Ovary (tissue), 9 donors: ENCODE results near the gene RRAD. TPM values are rescaled to one million over a fixed set of nuclear protein-coding genes. Genes with fewer than 3 reads are reported as not detected.

Experiments used
- DNase-seq, 5 donors: peaks; one replicate each; pipeline ENCODE4 v3.0.0-alpha.2; 2019 to 2020
- H3K27ac ChIP-seq, 2 donors: fragments of 200-600 bp; one replicate each; pipeline versions ENCODE4 v1.5.1 to v1.8.0; 2019 to 2022
- H3K27me3 ChIP-seq: fragments of 200-600 bp; one replicate; pipeline ENCODE4 v1.8.0; 2022
- H3K36me3 ChIP-seq: fragments of 200-600 bp; sonication (generic); one replicate; pipeline ENCODE4 v1.5.1; 2019
- H3K4me1 ChIP-seq: one replicate; pipeline ENCODE4 v1.8.1; 2013; ENCODE audit warnings: mild to moderate bottlenecking, moderate library complexity; ENCODE audit not compliant: insufficient read depth
- H3K4me3 ChIP-seq: fragments of 200-600 bp; sonication (generic); one replicate; pipeline ENCODE4 v1.5.1; 2017
- H3K9me3 ChIP-seq, 2 donors: fragments of 200-600 bp in 1 of 2; sonication (generic) in 1 of 2; one replicate each; pipeline versions ENCODE4 v1.5.1 to v1.8.1; 2013 to 2019; ENCODE audit warnings: mild to moderate bottlenecking in 1 of 2, moderate library complexity in 1 of 2
- EP300 ChIP-seq: sonication (generic); formaldehyde crosslinking; IDR thresholded peaks from one replicate; pipeline ENCODE4 v1.6.1; 2017; ENCODE audit warnings: antibody characterized with exemption
- POLR2A ChIP-seq: fragments of 450-650 bp; IDR thresholded peaks from one replicate; pipeline ENCODE4 v1.6.1; 2017; ENCODE audit warnings: antibody characterized with exemption, mild to moderate bottlenecking, moderate library complexity
- WGBS, 3 donors: extraction: QIAGEN DNeasy Blood & Tissue Kit in 1 of 3; methylation state at CpG; one replicate each; pipeline versions ENCODE4 v1.1.5 to v1.1.7; 2013 to 2017; 5-methylcytosine and 5-hydroxymethylcytosine counted together
- intact Hi-C, 4 donors: fragments of 100-400 bp; cut with DNase I; formaldehyde crosslinking; loops; one replicate each; pipeline versions ENCODE4 v1.11.0 to v1.15.1; 2022 to 2023
- polyA plus RNA-seq, 2 donors: library from polyadenylated mRNA; stranded (reverse); fragments of 200-250 nt in 1 of 2; fragments of 350-450 nt in 1 of 2; fragmentation: Illumina TruSeq in 1 of 2; extraction: RNeasy Lipid Tissue Mini Kit (QIAGEN cat#74804) in 1 of 2; gene quantifications; one replicate each; pipeline ENCODE4 v1.2.3, GENCODE V29; 2013 to 2014
- total RNA-seq, 7 donors: library from RNA; depleted of rRNA in 2 of 7; stranded (reverse); fragments of >200 nt in 2 of 7; fragmentation: NEBNext Ultra II Directional in 3 of 7; extraction: Animal tissue kit (Norgen Biotek cat#: 25700) in 3 of 7; gene quantifications; one replicate each; pipeline versions ENCODE4 v1.1.0 to v1.2.4, GENCODE V29; 2016 to 2023
- TF ChIP-seq, protein P1 (sequence below), 3 donors: fragments of 450-650 bp in 2 of 3; fragments of 200-600 bp in 1 of 3; IDR thresholded peaks; one replicate each; pipeline versions ENCODE4 v1.5.1 to v1.8.0; 2016 to 2022; ENCODE audit warnings: antibody characterized with exemption in 3 of 3, mild to moderate bottlenecking in 1 of 3
- donor health status: DM: no; HTN: no; CAD: no; lungs with moderate emphysema.
- donor health status: DM: no; HTN: no; CAD: no.
- donor health status: Bipolar disorder and iron deficiency.
- donor health status: DM: yes; HTN: yes; CAD: no.
- donor health status: DM: no; HTN: no; CAD: no.
- donor health status: DM: yes; HTN: yes; CAD: no.

The RRAD gene
- total and polyA plus RNA-seq, 9 donors: 2.3 to 43.1 (median 12.1) TPM

DNA sequence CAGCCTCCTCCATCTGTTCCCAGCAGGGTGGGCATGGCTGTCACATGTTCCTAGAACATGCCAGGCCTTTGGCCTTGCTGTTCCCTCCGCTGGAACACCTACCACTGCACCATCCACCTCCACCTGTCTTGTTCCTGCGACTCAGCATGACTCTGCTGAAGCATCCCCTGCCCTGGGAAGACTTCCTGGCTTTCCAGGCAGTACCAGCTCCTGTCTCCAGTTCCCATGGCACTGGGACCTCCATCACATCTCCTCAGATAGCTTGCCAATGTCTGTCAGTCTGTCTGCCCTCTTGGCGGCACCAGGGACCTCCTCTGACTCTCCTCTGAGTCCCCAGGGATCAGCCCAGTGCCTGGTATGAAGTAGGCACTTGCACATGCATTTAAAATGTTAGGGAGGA lies 29.3 kb downstream of the RRAD start:
- no peak for DNase-seq
- no peak overlapping the region for H3K4me3 ChIP-seq
- peaks cover 26% of the 10 kb centered on the region for H3K4me1 ChIP-seq
- H3K27me3 ChIP-seq: no peaks in the 10 kb centered on the region
- TF ChIP-seq EP300 (no peak), POLR2A (no peak)
- TF ChIP-seq, protein P1, sequence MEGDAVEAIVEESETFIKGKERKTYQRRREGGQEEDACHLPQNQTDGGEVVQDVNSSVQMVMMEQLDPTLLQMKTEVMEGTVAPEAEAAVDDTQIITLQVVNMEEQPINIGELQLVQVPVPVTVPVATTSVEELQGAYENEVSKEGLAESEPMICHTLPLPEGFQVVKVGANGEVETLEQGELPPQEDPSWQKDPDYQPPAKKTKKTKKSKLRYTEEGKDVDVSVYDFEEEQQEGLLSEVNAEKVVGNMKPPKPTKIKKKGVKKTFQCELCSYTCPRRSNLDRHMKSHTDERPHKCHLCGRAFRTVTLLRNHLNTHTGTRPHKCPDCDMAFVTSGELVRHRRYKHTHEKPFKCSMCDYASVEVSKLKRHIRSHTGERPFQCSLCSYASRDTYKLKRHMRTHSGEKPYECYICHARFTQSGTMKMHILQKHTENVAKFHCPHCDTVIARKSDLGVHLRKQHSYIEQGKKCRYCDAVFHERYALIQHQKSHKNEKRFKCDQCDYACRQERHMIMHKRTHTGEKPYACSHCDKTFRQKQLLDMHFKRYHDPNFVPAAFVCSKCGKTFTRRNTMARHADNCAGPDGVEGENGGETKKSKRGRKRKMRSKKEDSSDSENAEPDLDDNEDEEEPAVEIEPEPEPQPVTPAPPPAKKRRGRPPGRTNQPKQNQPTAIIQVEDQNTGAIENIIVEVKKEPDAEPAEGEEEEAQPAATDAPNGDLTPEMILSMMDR (IDR thresholded peaks at IDR 0.05): no peak
- no peaks in the 10 kb centered on the region for H3K36me3 ChIP-seq
- no peaks in the 10 kb centered on the region for H3K9me3 ChIP-seq
- H3K27ac ChIP-seq: no peak overlapping the region
- 89 to 96% (median 93%) methylated on average over 3 of the region's 3 CpGs for WGBS, 3 donors
- intact Hi-C loops: loop anchor here (2.0 to 10.0 kb wide), 3 partner anchors 33 to 259 kb away; partner anchors contain the start of genes CIAO2B (in 2 of the 4), B3GNT9 (in 1 of the 4), FBXL8 (in 1 of the 4) and TRADD (in 1 of the 4)

DNA sequence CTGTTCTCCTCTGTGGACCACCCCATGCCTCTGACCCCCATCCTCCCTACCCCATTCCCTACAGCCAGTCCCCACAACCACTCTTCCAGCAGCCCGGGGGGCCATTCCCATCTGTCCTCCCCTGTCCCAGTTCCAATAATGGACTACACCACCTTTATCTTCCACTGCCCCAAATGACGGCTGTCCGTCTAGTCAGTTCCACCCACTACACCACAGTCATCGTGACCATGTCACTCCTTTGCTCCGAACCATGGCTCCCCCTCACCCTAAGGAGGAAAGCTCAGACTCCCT lies 29.7 kb downstream of the RRAD start:
- intact Hi-C loops: loop anchor here (2.0 to 10.0 kb wide), 3 partner anchors 33 to 259 kb away; partner anchors contain the start of genes CIAO2B (in 2 of the 4), B3GNT9 (in 1 of the 4), FBXL8 (in 1 of the 4) and TRADD (in 1 of the 4)
- Histone ChIP-seq H3K27me3 (no peaks in the 10 kb centered on the region), H3K27ac (no peak overlapping the region), H3K36me3 (no peaks in the 10 kb centered on the region), H3K4me3 (no peak overlapping the region), H3K9me3 (no peaks in the 10 kb centered on the region), H3K4me1 (peaks cover 23% of the 10 kb centered on the region)
- WGBS, 3 donors: 78 to 86% (median 83%) methylated on average over 5 of the region's 5 CpGs
- no peak for DNase-seq
- no peak for TF ChIP-seq EP300
- no peak for TF ChIP-seq POLR2A
- TF ChIP-seq, protein P1 (IDR thresholded peaks at IDR 0.05): no peak

DNA sequence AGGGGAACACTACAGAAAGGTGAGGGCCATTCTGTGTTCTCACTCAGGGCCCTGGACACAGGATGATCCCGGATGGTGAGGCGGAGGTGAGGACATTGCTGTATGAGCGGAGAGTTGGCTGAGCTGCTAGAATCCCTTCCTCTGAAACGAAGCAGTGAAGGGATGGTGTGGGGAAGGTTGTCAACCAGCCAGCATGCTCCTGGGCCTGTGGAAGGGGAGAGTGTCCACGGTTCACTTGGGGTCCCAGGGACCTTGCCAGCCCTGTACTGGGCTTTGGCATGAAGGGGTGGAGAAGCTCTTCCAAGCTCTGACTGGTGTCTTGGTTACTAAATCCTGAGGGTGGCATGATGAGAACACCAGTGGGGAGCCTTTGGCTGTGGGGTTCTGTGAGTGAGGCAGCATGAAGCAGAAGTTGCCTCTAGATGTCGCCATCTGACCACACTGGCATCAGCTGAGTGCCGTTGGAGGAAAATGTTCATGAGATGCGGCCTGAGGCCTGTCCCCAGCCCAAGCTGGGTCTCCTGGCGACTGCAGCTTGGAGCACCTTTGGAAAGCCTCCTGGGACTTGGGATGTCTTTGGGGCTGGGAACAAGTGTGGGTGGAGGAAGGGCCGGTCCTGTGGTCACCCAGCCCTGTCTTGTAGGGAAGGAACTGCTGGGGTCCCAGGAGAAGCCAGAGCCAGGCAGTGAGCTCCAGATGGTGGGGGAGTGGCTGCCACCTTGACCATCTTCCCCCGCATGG lies 30.2 kb downstream of the RRAD start:
- H3K4me1 ChIP-seq: peaks cover 19% of the 10 kb centered on the region
- H3K27me3 ChIP-seq: no peaks in the 10 kb centered on the region
- H3K27ac ChIP-seq: no peak overlapping the region
- TF ChIP-seq, protein P1 (IDR thresholded peaks at IDR 0.05): peak; percentile 83 to 84 (median 84)
- no peak for TF ChIP-seq EP300
- no peak overlapping the region for H3K4me3 ChIP-seq
- H3K36me3 ChIP-seq: no peaks in the 10 kb centered on the region
- H3K9me3 ChIP-seq: no peaks in the 10 kb centered on the region
- 25 to 40% (median 31%) methylated on average over 9 to 11 of the region's 11 CpGs for WGBS, 3 donors
- peak; percentile 74 to 82 (median 81) for DNase-seq
- intact Hi-C loops: loop anchor here (2.0 to 10.0 kb wide), 3 partner anchors 34 to 260 kb away; partner anchors contain the start of genes CIAO2B (in 2 of the 4), B3GNT9 (in 1 of the 4), FBXL8 (in 1 of the 4) and TRADD (in 1 of the 4)

DNA sequence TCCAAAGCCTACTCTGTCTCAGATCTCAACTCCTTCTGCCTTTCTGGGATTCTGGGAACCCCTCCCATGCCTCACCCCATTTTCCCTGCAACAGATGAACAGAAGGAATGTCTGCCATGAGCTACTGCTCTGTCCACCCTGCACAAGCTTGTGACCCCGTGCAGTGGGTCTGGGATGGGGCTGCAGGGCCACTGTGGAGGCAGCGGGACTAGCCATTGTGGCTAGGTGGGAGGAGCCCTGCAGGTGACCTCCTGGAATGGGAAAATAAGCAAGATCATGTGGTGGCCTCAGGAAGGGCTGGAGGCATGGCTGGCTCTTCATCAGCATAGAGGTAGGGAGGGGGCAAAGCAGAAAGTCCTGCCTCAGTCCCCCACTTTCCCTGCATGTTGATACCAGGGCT lies 31.3 kb downstream of the RRAD start:
- Histone ChIP-seq H3K27ac (no peak overlapping the region), H3K4me3 (no peak overlapping the region), H3K4me1 (peaks cover 12% of the 10 kb centered on the region), H3K36me3 (no peaks in the 10 kb centered on the region), H3K9me3 (no peaks in the 10 kb centered on the region), H3K27me3 (no peaks in the 10 kb centered on the region)
- TF ChIP-seq POLR2A: no peak
- WGBS, 3 donors: 55 to 75% (median 65%) methylated on average over 2 of the region's 2 CpGs
- intact Hi-C loops: loop anchor here in 2 of 4 donors (2.0 to 10.0 kb wide), 2 partner anchors 35 to 261 kb away; partner anchors contain the start of genes B3GNT9 (in 1 of the 2), FBXL8 (in 1 of the 2) and TRADD (in 1 of the 2)
- DNase-seq: no peak

DNA sequence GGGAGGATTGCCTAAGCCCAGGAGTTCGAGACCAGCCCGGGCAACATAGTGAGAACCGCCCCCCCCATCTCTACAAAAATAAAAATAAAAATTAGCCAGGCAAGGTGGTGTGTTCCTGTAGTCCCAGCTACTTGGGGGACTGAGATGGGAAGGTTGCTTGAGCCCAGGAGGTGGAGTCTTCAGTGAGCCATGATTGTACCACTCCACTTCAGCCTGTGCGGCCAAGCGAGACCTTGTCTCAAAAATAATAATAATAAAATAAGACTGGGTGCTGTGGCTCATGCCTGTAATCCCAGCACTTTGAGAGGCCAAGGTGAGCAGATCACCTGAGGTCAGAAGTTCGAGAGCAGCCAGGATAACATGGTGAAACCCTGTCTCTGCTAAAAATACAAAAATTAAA lies 33.5 kb downstream of the RRAD start:
- Histone ChIP-seq H3K4me1 (peaks cover 2% of the 10 kb centered on the region), H3K36me3 (no peaks in the 10 kb centered on the region), H3K27me3 (no peaks in the 10 kb centered on the region), H3K27ac (no peak overlapping the region), H3K4me3 (no peak overlapping the region), H3K9me3 (no peaks in the 10 kb centered on the region)
- WGBS, 3 donors: 87 to 92% (median 90%) methylated on average over 6 of the region's 6 CpGs
- TF ChIP-seq EP300 (no peak), POLR2A (no peak)
- TF ChIP-seq, protein P1 (IDR thresholded peaks at IDR 0.05): no peak
- DNase-seq: no peak
- intact Hi-C loops: loop anchor here in 1 of 4 donors (10.0 kb wide), 1 partner anchor 263 kb away; the partner anchor contains the start of genes B3GNT9, FBXL8 and TRADD
